Measurements from ENCODE around the gene S1PR1.
"Not testable (repeated sequence)": the region's sequence is repeated elsewhere in the genome, so short reads cannot be mapped to it uniquely, and the experiment has no call there.

S1PR1 gene

DNA sequence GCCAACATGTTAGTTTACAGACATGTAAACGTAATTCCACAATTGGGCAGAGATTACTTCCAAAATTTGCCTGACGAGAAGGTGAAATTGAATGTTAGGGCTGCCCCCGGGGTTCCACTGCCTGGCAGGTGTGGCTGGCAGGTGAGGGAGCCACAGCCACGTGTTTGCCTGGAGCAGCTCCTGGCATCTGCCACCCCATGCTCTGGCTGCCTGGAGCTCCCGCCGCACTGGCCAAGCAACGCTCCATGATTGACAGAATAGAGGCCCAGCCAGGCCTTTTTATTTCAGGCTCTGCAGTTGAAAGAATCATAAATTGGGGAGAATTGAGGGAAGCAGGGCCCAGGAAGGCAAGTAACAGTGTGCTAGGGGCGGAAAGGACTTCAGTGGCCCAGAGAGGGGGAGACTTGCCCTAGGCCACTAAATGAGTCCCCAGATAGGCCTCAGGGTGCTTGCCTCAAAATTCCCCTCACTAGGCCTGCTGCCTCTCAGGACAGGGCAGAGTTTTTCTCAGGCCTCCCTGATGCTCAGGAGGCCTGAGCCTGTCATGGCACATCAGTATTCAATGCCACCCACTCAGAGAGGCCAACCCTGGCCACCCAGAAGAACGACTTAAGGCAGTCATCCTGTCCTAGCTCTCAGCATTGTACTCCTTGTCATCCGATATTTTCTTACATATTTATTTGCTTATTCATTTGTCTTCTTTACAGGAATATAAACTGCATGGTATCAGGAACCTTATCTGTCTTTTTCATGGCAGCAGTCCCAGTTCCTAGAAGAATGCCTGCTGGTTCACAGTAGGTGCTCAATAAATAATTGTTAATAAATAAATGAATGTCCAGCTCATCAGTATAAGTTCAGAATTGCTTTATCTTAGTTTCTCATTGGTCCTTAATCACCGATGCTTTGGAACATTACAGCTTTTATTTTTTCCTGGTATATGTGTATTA, 16.6 kb upstream of the S1PR1 start:
- DNase-seq (ENCODE audit: low spot score) = no peak

DNA sequence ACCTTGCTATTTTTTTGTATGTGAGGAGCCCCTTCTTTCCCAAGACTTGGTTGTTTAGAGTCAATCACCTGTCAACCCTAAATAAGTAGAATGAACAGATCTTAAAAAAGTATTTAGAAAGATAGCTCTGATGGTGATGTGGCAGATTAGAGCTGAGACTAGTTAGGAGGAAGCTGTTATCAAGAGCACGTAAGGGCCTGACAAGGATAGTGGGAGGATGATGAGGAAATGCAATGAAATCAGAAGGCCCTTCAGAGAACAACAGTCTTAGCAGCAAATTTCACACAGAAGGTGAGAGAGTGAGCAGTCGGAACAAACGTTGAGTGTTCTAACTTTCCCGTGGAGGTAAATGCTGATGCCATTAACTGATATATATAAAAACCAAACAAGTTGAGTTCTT, 15.9 kb upstream of the S1PR1 start:
- DNase-seq (ENCODE audit: low spot score) = no peak

DNA sequence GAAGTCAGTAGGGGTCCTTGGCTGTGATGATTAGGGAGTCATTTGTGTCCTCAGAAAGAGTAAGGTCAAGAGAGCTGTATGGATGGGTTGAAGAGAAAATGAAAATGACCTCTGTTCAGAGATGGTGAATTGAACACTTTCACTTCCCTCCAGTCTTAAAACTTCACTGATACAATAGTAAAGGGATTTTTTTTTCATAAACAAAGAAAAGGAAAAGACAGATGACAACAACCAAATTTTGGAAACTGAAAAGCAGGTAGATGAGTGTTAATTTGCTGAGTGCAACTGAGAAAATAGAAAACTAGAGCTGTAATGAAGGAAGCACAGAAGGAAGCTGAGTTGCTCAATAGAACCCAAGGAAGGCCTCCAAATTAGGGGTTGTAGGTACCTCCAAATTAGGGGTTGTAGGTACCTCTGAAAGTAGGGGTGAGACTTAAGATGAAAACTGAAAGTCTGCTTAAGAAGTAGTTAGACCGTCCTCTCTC, 14.8 kb upstream of the S1PR1 start:
- no peak for DNase-seq (ENCODE audit: low spot score)

DNA sequence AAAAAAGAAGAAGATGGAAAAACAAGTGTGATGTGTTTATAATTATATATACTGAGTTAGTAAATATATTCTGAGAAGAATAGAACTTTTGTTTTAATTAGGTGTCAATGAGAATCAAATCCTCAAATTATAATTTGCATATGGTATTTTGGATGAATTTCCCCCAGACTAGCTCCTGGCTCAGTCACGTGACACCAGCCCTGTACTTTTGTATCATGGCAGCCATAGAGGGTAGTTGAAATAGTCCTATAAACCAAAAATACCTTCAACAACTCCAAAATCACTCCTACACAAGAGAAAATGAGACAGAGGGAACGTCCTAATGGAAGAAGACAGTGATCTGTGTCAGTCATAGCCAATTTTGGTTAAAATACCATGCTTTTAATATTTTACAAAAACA, 9.0 kb upstream of the S1PR1 start:
- DNase-seq (ENCODE audit: low spot score) = no peak

DNA sequence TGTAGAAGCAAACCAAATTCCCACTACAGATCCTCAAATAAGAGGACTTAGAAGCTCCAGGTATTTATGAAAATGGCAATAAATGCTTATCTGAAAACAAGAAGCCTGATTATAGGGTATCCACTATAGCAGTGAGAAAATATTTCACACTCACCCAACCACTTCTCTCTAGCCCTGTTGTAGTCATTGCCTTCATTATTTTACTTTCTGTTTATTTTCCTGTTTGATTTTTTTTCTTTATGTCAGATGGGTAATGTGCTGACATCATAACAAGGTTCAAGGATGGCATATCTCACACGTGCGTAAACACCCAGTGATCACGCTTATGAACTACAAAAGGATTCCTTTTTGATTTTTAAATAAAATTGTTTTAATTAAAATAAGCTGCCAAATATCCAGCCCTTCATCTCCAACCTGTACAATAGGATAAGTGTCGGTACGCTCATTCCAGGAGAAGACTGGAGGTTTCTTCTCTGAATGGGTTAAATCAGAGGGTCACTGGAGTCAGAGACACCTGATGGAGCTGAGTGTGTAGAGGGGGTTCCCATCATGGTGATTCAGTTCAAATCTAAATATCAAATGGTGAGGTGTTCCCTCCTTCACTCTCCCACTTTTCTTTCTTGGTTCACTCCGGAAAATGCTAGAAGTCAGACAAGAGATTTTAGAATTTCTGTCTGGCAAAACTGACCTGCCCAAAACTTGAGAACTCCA, 8.2 kb upstream of the S1PR1 start:
- DNase-seq (ENCODE audit: low spot score) = no peak

DNA sequence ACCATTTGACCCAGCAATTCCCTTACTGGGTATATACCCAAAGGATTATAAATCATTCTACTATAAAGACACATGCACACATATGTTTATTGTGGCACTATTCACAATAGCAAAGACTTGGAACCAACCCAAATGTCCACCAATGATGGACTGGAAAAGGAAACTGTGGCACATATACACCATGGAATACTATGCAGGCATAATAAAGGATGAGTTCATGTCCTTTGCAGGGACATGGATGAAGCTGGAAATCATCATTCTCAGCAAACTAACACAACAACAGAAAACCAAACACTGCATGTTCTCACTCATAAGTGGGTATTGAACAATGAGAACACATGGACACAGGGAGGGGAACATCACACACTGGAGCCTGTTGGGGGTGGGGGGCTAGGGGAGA, 4.6 kb upstream of the S1PR1 start:
- DNase-seq (ENCODE audit: low spot score) = not testable (repeated sequence)

DNA sequence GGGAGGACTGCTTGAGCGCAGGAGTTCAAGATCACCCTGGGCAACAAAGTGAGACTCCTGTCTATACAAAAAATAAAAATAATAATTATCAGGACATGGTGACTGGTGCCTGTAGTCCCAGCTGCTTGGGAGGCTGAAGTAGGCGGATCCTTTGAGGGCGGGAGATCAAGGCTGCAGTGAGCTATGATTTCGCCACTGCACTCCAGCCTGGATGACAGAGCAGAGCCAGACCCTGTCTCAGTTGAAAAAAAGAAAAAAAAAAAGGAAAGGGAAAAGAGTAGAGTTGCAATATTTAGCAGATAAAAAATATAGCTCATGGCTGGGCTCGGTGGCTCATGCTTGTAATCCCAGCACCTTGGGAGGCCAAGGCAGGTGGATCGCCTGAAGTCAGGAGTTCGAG, 3.3 kb upstream of the S1PR1 start:
- no peak for DNase-seq (ENCODE audit: low spot score)

DNA sequence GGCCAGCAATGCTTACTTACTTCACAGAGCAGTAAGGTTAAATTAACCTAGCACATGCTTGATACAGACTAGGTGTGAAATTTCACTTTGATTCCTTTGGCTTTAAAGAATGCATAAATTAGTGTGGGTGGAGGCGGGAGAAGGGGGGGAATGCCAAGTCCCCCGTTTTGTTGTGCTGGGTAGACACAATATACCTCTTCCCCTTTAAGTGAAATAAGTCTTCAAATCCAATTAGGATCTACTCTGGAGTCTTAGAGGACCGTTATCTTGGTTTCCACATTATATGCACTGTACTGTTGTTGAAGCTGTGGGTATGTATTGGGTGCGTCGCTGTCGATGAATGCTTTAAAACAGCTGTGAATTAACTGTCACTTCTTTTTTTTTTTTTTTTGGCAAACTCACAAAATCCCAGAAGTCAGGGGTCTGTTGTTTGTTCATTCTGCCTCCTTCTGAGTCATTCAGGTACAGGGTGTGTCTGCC, 1.6 kb upstream of the S1PR1 start:
- DNase-seq (ENCODE audit: low spot score) = no peak

DNA sequence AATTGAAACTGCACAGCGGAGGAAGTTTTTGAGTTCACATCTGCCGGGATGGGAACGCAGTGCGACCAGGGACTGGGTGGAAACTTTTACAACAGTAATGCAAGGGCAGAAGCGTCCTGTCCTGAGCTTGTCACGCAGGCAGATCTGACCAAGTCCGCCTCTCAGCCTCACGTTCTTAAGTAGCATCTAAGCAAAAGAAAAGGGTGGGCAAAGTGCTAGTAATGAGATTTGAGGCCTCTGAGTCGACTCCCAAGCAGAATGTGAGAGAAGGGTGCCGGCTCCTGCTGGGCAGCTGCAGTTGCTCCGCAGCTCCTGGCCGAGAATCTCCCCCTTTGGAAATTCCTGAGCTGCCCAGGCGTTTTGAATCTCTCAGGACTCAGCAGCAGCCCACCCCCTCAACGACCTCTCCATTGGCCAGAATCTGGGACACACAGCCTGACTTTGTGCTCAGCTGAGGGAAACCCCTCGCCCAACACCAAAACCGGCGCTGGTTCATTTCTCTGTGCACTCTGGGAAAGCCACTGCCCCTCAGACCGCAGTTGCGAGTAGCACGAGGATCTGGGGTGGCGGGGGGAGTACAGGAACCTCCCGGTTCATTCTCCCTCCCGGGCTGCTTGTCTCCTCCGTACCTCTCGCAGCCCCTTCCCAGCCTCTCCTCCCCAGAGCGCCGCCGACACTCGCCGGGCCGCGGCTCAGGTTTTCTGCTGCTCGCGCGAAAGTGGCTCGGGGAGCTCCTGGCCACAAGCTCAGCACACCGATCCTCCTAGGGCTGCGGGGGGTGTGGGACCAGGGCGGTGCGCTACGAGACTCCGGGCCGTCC, 913 bp upstream of the S1PR1 start:
- peak; percentile 32 for DNase-seq (ENCODE audit: low spot score)

DNA sequence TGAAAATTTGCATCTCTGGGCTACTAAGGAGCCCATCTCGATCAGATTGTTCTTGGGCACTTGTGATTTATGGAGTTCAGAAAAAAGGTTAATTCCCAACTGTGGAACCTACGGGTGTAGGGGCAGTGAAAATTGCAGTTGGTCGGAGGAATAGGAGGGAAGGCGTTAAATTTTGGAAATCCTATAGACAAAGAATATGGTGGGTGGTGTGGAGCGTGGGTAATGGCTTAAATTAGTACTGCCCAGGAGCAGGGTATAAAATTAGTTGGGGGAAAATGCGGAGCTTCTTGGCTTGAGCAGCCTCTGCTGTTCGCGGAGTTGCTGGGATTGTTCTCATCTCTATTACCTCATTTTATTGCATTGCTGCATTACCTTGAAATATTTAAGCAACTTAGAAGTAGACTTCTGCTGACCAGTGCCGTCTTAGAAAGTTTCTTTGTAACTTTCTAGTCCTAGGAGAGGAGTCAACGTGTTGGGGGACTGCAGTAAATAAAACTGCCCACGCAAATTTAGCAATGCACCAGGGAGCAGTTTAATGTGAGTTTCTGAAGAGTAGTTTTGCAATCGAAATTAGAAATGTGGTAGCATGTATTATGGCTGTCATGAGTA, 514 bp downstream of the S1PR1 start:
- no peak for DNase-seq (ENCODE audit: low spot score)

DNA sequence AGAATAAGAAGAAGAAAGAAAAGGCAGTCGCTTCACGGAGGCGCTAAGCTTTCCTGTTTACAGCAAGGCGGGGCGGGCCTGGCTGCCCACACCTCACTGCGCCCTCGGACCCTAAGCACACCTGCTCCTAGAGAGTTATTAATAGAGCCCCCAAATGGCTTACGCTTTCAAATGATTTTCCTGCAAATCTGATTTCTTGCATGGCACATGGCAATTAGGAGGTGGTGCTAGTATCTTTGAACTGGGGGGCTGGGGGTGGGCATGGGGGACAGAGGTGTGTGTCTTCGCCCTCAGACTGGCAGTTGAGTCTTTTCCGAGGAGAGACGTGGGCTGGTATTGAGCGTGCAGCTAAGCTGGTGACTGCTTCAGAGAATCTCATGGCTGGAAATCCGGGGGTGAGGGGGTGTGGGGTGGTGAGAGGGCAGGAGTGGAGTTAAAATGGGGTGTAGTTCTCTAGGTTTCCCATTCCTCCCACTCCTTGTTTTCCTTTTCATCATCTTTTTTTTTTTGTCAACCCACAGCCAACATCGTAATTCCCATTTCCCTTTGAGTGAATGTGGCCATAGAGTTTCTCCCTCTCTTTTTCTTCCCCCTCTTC, 1.3 kb downstream of the S1PR1 start:
- no peak for DNase-seq (ENCODE audit: low spot score)

DNA sequence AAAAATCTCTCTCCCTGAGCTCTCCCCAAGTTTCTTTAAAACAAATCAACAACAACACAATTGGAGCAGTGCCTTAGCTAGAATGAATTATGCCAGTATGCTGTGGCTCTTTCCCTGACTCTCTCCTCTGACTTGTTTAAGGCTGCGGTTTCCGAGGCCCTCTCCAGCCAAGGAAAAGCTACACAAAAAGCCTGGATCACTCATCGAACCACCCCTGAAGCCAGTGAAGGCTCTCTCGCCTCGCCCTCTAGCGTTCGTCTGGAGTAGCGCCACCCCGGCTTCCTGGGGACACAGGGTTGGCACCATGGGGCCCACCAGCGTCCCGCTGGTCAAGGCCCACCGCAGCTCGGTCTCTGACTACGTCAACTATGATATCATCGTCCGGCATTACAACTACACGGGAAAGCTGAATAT, 1.9 kb downstream of the S1PR1 start:
- DNase-seq (ENCODE audit: low spot score) = peak; percentile 77

DNA sequence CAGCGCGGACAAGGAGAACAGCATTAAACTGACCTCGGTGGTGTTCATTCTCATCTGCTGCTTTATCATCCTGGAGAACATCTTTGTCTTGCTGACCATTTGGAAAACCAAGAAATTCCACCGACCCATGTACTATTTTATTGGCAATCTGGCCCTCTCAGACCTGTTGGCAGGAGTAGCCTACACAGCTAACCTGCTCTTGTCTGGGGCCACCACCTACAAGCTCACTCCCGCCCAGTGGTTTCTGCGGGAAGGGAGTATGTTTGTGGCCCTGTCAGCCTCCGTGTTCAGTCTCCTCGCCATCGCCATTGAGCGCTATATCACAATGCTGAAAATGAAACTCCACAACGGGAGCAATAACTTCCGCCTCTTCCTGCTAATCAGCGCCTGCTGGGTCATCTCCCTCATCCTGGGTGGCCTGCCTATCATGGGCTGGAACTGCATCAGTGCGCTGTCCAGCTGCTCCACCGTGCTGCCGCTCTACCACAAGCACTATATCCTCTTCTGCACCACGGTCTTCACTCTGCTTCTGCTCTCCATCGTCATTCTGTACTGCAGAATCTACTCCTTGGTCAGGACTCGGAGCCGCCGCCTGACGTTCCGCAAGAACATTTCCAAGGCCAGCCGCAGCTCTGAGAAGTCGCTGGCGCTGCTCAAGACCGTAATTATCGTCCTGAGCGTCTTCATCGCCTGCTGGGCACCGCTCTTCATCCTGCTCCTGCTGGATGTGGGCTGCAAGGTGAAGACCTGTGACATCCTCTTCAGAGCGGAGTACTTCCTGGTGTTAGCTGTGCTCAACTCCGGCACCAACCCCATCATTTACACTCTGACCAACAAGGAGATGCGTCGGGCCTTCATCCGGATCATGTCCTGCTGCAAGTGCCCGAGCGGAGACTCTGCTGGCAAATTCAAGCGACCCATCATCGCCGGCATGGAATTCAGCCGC, 2.5 kb downstream of the S1PR1 start:
- DNase-seq (ENCODE audit: low spot score) = no peak

DNA sequence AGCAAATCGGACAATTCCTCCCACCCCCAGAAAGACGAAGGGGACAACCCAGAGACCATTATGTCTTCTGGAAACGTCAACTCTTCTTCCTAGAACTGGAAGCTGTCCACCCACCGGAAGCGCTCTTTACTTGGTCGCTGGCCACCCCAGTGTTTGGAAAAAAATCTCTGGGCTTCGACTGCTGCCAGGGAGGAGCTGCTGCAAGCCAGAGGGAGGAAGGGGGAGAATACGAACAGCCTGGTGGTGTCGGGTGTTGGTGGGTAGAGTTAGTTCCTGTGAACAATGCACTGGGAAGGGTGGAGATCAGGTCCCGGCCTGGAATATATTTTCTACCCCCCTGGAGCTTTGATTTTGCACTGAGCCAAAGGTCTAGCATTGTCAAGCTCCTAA, 3.2 kb downstream of the S1PR1 start:
- DNase-seq (ENCODE audit: low spot score) = no peak

DNA sequence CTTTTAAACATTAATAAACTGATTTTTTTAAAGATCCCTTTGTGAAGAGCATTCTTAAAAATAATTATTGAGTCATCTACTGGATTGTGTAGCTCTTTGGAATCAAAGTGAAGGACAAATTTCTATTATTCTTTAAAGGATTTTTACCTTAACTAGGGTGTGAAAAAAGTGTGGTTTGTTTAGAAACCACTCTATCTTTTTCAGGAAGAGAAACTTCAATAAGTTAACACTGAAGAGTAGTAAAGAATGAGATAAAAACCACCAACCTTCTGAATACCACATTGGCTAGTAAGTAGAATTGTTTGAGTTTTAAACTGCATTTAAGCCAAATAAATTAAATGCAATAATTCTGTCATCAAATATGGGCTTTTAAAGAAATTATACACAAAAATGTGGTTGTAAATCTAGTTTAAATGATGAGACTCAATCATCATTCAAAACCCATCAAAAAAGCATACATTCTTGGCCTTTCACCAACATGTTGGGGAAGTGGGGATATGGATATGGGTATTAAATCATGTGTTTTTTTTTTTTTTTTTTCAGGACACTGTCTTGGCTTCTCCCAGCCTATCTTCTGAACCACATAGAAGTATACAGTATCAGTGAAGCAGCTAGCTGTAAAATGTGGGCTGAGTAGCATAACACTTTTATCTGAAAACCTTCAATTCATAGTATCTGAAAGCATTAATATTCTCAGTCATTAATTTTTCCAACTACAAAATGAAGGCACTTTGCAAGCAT, 4.8 kb downstream of the S1PR1 start:
- no peak for DNase-seq (ENCODE audit: low spot score)

DNA sequence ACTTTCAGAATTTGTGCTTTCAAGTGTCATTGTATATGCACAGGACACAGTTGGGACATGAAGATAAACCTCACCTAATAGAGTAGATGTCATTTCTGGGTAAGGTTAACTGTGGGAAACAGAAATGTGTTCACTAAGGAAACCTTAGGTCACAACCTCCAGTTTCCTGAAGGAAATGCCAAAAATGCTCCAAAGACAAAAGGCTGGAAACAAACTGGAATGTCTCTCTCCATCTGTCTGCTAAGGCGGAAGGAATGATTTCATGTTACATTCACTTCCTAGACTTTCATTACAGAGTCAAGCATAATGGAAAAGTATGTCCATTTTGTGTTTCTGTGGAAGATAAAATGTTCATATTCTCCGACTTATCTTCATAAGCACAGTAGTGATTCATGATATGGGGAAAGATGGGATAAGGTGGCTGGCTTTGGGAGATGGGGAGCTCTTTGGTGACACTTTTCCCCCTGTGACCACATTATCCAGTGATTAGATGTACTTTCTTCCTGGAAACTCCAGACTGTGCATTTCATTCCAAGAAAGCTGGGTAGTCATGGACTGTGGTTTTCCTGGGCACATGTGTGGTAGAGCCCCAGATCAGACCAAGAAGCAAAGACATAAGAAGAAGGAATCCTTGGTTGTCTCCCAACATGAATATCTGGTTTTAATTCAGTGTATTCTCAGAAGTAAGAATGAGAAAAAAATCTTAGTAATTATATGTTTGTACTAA, 5.7 kb downstream of the S1PR1 start:
- no peak for DNase-seq (ENCODE audit: low spot score)

DNA sequence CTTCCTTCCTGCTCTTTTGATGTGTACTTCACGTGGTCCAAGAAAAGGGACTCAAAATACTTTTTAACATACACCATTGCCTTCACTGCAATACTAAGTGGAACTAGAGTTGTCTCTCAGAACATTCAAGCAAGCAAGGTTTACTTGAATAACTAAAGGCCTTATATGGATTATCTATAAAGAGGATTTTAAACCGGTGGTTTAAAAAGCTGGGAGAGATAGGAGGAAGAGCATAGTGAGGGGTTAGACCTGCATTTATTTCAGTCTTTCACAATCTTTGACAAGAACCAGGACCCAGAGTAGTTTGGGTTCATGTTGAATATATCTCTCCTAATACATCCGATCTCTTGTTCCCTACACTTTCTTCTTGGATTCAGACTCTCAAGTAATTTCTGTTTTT, 6.9 kb downstream of the S1PR1 start:
- no peak for DNase-seq (ENCODE audit: low spot score)

DNA sequence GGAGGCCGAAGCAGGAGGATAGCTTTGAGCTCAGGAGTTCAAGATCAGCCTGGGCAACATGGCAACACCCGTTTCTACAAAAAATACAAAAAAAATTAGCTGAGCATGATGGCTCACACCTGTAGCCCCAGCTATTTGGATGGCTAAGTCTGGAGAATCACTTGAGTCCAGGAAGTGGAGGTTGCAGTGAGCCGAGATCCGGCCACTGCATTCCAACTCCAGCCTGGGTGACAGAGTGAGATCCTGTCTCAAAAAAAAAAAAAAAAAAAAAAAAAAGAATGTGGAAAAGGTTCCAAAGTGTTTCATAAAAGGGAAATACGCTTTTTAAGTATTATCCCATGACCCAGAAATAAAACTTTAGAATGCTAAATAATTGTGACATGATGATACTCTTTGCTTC, 8.0 kb downstream of the S1PR1 start:
- DNase-seq (ENCODE audit: low spot score) = no peak

Measured in HuH-7 (cell line).